GM06990 (cell line): Measurements from ENCODE around the gene CHST6.
A peak's percentile ranks its signal among the peaks of the same experiment; 100 is the strongest.

Experiments used
- DNase-seq: peaks from one replicate; pipeline ENCODE4 v3.0.0-alpha.2; 2011; ENCODE audit not compliant: insufficient read length; ENCODE audit errors: extremely low read depth
- H3K27me3 ChIP-seq: replicated peaks from 2 replicates; pipeline ENCODE4 v1.6.0; 2011; ENCODE audit warnings: low read length; ENCODE audit not compliant: control insufficient read depth, insufficient read depth
- H3K36me3 ChIP-seq: 2 replicates; pipeline ENCODE4 v1.5.1; 2011; ENCODE audit warnings: low read length; ENCODE audit not compliant: control insufficient read depth, insufficient read depth
- H3K4me3 ChIP-seq: replicated peaks from 2 replicates; pipeline ENCODE4 v1.5.1; 2011; ENCODE audit warnings: low read depth, mild to moderate bottlenecking, control low read depth, low read length
- TF ChIP-seq, protein P1 (sequence below): IDR thresholded peaks from 2 replicates; pipeline ENCODE4 v1.5.1; 2011; ENCODE audit warnings: low read length, control low read depth, mild to moderate bottlenecking, inconsistent platforms; ENCODE audit not compliant: insufficient read depth, poor library complexity, severe bottlenecking

The CHST6 gene

DNA sequence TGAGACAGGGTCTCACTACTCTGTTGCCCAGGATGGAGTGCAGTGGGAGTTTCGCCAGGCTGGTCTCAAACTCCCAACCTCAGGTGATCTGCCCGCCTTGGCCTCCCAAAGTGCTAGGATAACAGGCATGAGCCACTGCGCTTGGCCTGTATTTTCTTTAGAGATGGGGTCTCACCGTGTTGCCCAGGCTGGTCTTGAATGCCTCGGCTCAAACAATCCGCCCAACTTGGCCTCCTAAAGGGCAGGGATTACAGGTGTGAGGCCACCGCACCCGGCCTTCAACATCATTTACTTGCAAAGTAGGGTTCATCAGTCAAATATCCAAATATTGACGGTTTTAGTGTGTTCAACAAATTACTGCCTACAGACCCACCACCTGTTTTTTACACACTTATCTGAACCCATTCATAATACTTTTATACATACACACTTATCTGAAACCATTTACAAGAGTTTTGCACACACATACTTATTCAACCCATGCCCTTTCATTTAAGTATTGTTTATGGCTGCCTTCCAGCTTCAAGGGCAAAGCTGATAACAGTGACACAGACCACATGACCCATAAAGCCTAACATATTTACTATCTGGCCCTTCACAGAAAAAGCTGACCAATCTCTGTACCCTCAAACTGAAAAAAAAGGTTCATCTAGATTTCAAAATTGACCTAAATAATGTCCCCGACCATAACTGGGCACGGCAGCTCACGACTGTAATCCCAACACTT lies 42.6 kb downstream of the CHST6 start:
- H3K36me3 ChIP-seq: no peaks in the 10 kb centered on the region; the same call in none of the 2 replicates
- TF ChIP-seq, protein P1, sequence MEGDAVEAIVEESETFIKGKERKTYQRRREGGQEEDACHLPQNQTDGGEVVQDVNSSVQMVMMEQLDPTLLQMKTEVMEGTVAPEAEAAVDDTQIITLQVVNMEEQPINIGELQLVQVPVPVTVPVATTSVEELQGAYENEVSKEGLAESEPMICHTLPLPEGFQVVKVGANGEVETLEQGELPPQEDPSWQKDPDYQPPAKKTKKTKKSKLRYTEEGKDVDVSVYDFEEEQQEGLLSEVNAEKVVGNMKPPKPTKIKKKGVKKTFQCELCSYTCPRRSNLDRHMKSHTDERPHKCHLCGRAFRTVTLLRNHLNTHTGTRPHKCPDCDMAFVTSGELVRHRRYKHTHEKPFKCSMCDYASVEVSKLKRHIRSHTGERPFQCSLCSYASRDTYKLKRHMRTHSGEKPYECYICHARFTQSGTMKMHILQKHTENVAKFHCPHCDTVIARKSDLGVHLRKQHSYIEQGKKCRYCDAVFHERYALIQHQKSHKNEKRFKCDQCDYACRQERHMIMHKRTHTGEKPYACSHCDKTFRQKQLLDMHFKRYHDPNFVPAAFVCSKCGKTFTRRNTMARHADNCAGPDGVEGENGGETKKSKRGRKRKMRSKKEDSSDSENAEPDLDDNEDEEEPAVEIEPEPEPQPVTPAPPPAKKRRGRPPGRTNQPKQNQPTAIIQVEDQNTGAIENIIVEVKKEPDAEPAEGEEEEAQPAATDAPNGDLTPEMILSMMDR: no peak
- no peak overlapping the region for H3K4me3 ChIP-seq
- no peaks in the 10 kb centered on the region for H3K27me3 ChIP-seq
- no peak for DNase-seq

DNA sequence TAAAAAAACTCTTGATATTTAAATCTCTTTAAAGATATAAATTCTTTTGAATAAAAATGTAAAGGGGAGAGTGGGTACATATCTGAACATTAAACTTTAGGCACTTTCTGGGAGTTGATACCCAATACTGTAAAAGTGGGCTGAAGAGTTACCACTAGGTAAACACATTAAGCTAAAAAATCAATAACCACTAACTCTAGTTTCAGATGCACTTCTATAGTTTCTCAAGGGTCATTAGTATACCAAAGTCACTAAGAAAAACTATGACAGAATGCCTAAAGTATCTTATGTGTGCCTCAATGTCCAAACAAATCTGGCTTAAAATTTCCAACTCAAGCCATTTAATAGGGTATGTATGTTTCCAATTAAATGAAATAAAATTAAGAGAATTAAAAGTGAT lies 48.8 kb downstream of the CHST6 start:
- no peak overlapping the region for H3K4me3 ChIP-seq
- no peaks in the 10 kb centered on the region for H3K27me3 ChIP-seq
- TF ChIP-seq, protein P1: no peak
- H3K36me3 ChIP-seq: no peaks in the 10 kb centered on the region; the same call in none of the 2 replicates
- no peak for DNase-seq

DNA sequence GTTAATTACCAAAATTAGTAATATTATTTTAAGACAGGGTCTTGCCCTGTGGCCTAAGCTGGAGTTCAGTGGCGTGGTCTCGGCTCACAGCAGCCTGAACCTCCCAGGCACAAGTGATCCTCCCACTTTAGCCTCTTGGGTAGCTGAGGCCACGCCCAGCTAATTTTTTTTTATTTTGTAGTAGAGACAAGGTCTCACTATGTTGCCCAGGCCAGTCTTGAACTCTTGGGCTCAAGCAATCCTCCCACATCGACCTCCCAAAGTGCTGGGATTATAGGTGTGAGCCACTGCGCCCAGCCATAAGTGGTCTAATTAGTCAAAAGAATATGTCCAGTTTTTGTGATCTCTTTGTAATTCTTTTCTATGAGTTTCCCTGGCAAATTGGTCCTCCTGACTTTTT lies 49.9 kb downstream of the CHST6 start:
- no peak overlapping the region for H3K4me3 ChIP-seq
- no peaks in the 10 kb centered on the region for H3K27me3 ChIP-seq
- DNase-seq: no peak
- TF ChIP-seq, protein P1: no peak
- no peaks in the 10 kb centered on the region; the same call in 1 of the 2 replicates for H3K36me3 ChIP-seq

DNA sequence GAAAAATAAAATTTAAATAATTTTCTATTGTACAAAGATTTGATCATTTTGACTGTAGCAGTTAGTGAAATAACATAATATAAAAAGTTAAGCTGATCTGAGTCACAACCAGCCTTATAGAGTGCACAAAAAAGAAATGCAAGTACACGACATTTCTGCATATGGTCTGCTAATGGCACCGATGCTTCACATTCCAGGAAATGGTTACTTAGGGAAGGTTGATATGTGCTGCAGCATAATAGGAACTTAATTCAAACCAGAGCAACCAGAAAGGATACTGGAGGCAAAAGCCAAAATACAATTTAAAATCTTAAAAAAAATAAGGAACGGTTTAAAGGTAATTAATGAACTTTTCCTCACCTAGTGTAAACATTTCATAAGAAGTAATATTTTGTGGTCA lies 51.9 kb downstream of the CHST6 start:
- H3K36me3 ChIP-seq: no peaks in the 10 kb centered on the region
- no peak overlapping the region for H3K4me3 ChIP-seq
- TF ChIP-seq, protein P1: no peak
- DNase-seq: no peak
- no peaks in the 10 kb centered on the region for H3K27me3 ChIP-seq

DNA sequence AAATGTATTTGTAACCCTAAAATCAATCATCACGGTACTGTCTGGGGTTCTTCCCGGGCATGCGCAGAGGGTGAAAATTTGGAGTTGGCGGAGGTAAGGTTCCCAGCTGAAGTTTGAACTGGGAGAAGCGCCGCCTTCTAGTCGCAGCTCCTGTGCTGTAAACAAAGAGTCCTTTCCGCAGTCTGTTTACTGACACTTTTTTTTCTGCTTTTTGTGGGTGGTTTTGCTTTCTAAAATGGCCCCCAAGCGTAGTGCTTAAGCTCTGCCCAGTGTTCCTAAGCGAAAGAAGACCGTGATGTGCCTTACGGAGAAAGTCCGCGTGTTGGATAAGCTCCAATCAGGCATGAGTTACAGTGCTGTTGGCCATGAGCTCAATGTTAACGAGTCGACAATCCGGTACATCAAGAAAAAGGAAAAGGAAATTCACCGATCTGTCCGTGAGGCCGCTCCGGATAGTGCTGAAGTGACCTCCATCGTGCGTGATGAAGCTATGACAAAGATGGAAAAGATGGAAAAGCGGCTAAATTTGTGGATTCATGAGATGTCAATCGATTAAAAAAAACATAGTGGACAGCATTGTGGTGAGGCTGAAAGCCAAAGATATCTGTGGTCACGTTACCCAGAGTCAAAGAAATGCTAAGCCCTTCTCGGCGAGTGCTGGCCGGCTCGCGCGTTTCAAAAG lies 61.4 kb downstream of the CHST6 start:
- DNase-seq: no peak
- TF ChIP-seq, protein P1: no peak
- H3K4me3 ChIP-seq: peak overlapping the region; percentile 93
- H3K27me3 ChIP-seq: no peaks in the 10 kb centered on the region
- H3K36me3 ChIP-seq: no peaks in the 10 kb centered on the region
